ENCODE data around the gene PRMT2. TPM values are rescaled to one million over a fixed set of nuclear protein-coding genes. Genes with fewer than 3 reads are reported as not detected.
A peak's percentile ranks its signal among the peaks of the same experiment; 100 is the strongest.
"Not testable (repeated sequence)": the region's sequence is repeated elsewhere in the genome, so short reads cannot be mapped to it uniquely, and the experiment has no call there.

The PRMT2 gene
- total RNA-seq, 3 donors from 2014 or later (not counting 1 experiment from before 2014, with no cell fraction given) = 122 to 199 (median 170) TPM

- no peak for DNase-seq
- H3K27ac Mint-ChIP-seq = no peak overlapping the region
- Histone ChIP-seq H3K36me3 (ENCODE audit: control insufficient read depth, insufficient read depth, low read length) (peaks cover 14% of the 10 kb centered on the region), H3K9me3 (ENCODE audit: control insufficient read depth, insufficient read depth, low read length) (no peaks in the 10 kb centered on the region), H3K4me3 (ENCODE audit: low read length) (no peak overlapping the region), H3K27ac (ENCODE audit: low read length) (no peak overlapping the region), H3K27me3 (ENCODE audit: control insufficient read depth, insufficient read depth, low read length) (no peaks in the 10 kb centered on the region), H3K4me1 (ENCODE audit: control insufficient read depth, insufficient read depth, low read length) (peaks cover 18% of the 10 kb centered on the region)
- intact Hi-C loops (cut with micrococcal nuclease) = no loop called here
- no peaks in the 10 kb centered on the region for H3K9me3 Mint-ChIP-seq
- H3K27me3 Mint-ChIP-seq (ENCODE audit: low read depth in 2 of 2) = peaks cover 0 to 8% of the 10 kb centered on the region in 2 donors
- peaks cover 7% of the 10 kb centered on the region for H3K36me3 Mint-ChIP-seq
- no peak for TF ChIP-seq CTCF (IDR thresholded peaks at IDR 0.05)
- 84% methylated on average over 2 of the region's 2 CpGs for WGBS (ENCODE audit: insufficient coverage)
- peak overlapping the region; percentile 76 for H3K4me3 Mint-ChIP-seq
- ATAC-seq = no peak
- H3K4me1 Mint-ChIP-seq = peaks cover 0 to 20% of the 10 kb centered on the region in 2 donors
Measured at GRCh38 chr21:46668381-46668780, 32.9 kb downstream of the PRMT2 start.

- peaks cover 18% of the 10 kb centered on the region for H3K4me1 ChIP-seq (ENCODE audit: control insufficient read depth, insufficient read depth, low read length)
- H3K4me3 Mint-ChIP-seq = not testable (repeated sequence)
Measured at GRCh38 chr21:46668904-46669303, 33.4 kb downstream of the PRMT2 start.

GRCh38 chr21:46674430-46675007 lies 39.0 kb downstream of the PRMT2 start:
- intact Hi-C loops (cut with micrococcal nuclease) = no loop called here
- peaks cover 0 to 8% of the 10 kb centered on the region in 2 donors for H3K27me3 Mint-ChIP-seq (ENCODE audit: low read depth in 2 of 2)
- H3K4me3 Mint-ChIP-seq = no peak overlapping the region
- Histone ChIP-seq H3K9me3 (ENCODE audit: control insufficient read depth, insufficient read depth, low read length) (no peaks in the 10 kb centered on the region), H3K27ac (ENCODE audit: low read length) (no peak overlapping the region), H3K27me3 (ENCODE audit: control insufficient read depth, insufficient read depth, low read length) (no peaks in the 10 kb centered on the region), H3K4me1 (ENCODE audit: control insufficient read depth, insufficient read depth, low read length) (no peaks in the 10 kb centered on the region), H3K4me3 (ENCODE audit: low read length) (no peak overlapping the region), H3K36me3 (ENCODE audit: control insufficient read depth, insufficient read depth, low read length) (no peaks in the 10 kb centered on the region)
- TF ChIP-seq CTCF (IDR thresholded peaks at IDR 0.05) = no peak
- no peak overlapping the region for H3K27ac Mint-ChIP-seq
- no peaks in the 10 kb centered on the region for H3K9me3 Mint-ChIP-seq
- ATAC-seq (no peak), DNase-seq (no peak)
- no peaks in the 10 kb centered on the region for H3K4me1 Mint-ChIP-seq
- no peaks in the 10 kb centered on the region for H3K36me3 Mint-ChIP-seq
- 92% methylated on average over 9 of the region's 9 CpGs for WGBS (ENCODE audit: insufficient coverage)

More at GRCh38 chr21:46668904-46669303, 33.4 kb downstream of the PRMT2 start:
- H3K9me3 ChIP-seq (ENCODE audit: control insufficient read depth, insufficient read depth, low read length); H3K9me3 Mint-ChIP-seq; H3K27me3 ChIP-seq (ENCODE audit: control insufficient read depth, insufficient read depth, low read length); H3K27me3 Mint-ChIP-seq (ENCODE audit: low read depth in 2 of 2); H3K36me3 Mint-ChIP-seq; H3K27ac ChIP-seq (ENCODE audit: low read length); intact Hi-C loops (cut with micrococcal nuclease); H3K27ac Mint-ChIP-seq; DNase-seq; H3K4me3 ChIP-seq (ENCODE audit: low read length); ATAC-seq: not testable (repeated sequence)
- H3K36me3 ChIP-seq (ENCODE audit: control insufficient read depth, insufficient read depth, low read length) = peaks cover 11% of the 10 kb centered on the region
- peaks cover 0 to 19% of the 10 kb centered on the region in 2 donors for H3K4me1 Mint-ChIP-seq
- no CpG with 5 or more reads among the region's 5 CpGs for WGBS (ENCODE audit: insufficient coverage)

GRCh38 chr21:46675595-46676280 lies 40.3 kb downstream of the PRMT2 start:
- no peaks in the 10 kb centered on the region for H3K27me3 ChIP-seq (ENCODE audit: control insufficient read depth, insufficient read depth, low read length)
- H3K4me3 ChIP-seq (ENCODE audit: low read length) = no peak overlapping the region
- ATAC-seq (no peak), DNase-seq (no peak)
- no peak overlapping the region for H3K4me3 Mint-ChIP-seq
- no peaks in the 10 kb centered on the region for H3K36me3 ChIP-seq (ENCODE audit: control insufficient read depth, insufficient read depth, low read length)
- no peaks in the 10 kb centered on the region for H3K36me3 Mint-ChIP-seq
- no peak overlapping the region for H3K27ac ChIP-seq (ENCODE audit: low read length)
- no peaks in the 10 kb centered on the region for H3K27me3 Mint-ChIP-seq (ENCODE audit: low read depth in 2 of 2)
- 100% methylated on average over 1 of the region's 2 CpGs for WGBS (ENCODE audit: insufficient coverage)
- no peak overlapping the region for H3K27ac Mint-ChIP-seq
- intact Hi-C loops (cut with micrococcal nuclease) = no loop called here
- no peaks in the 10 kb centered on the region for H3K9me3 ChIP-seq (ENCODE audit: control insufficient read depth, insufficient read depth, low read length)
- no peaks in the 10 kb centered on the region for H3K4me1 Mint-ChIP-seq
- H3K9me3 Mint-ChIP-seq = no peaks in the 10 kb centered on the region
- TF ChIP-seq CTCF (IDR thresholded peaks at IDR 0.05) = no peak
- no peaks in the 10 kb centered on the region for H3K4me1 ChIP-seq (ENCODE audit: control insufficient read depth, insufficient read depth, low read length)

GRCh38 chr21:46676542-46676941 lies 41.1 kb downstream of the PRMT2 start:
- H3K9me3 ChIP-seq (ENCODE audit: control insufficient read depth, insufficient read depth, low read length); H3K27ac ChIP-seq (ENCODE audit: low read length); H3K36me3 ChIP-seq (ENCODE audit: control insufficient read depth, insufficient read depth, low read length); H3K9me3 Mint-ChIP-seq; ATAC-seq; H3K4me1 Mint-ChIP-seq; H3K27me3 ChIP-seq (ENCODE audit: control insufficient read depth, insufficient read depth, low read length); H3K4me1 ChIP-seq (ENCODE audit: control insufficient read depth, insufficient read depth, low read length); H3K4me3 ChIP-seq (ENCODE audit: low read length); intact Hi-C loops (cut with micrococcal nuclease); H3K36me3 Mint-ChIP-seq; H3K4me3 Mint-ChIP-seq; H3K27me3 Mint-ChIP-seq (ENCODE audit: low read depth in 2 of 2); DNase-seq; H3K27ac Mint-ChIP-seq: not testable (repeated sequence)
- 100% methylated on average over 1 of the region's 2 CpGs for WGBS (ENCODE audit: insufficient coverage)

- DNase-seq; H3K36me3 ChIP-seq (ENCODE audit: control insufficient read depth, insufficient read depth, low read length); H3K36me3 Mint-ChIP-seq; H3K4me1 ChIP-seq (ENCODE audit: control insufficient read depth, insufficient read depth, low read length); H3K9me3 Mint-ChIP-seq; H3K4me3 ChIP-seq (ENCODE audit: low read length); H3K4me1 Mint-ChIP-seq; intact Hi-C loops (cut with micrococcal nuclease); H3K4me3 Mint-ChIP-seq; H3K27ac Mint-ChIP-seq; H3K9me3 ChIP-seq (ENCODE audit: control insufficient read depth, insufficient read depth, low read length); ATAC-seq; H3K27me3 ChIP-seq (ENCODE audit: control insufficient read depth, insufficient read depth, low read length); H3K27ac ChIP-seq (ENCODE audit: low read length): not testable (repeated sequence)
- peaks cover 9 to 11% of the 10 kb centered on the region in 2 donors for H3K27me3 Mint-ChIP-seq (ENCODE audit: low read depth in 2 of 2)
- WGBS (ENCODE audit: insufficient coverage) = 88% methylated on average over 4 of the region's 5 CpGs
Measured at GRCh38 chr21:46681593-46681992, 46.1 kb downstream of the PRMT2 start.
